Activated naive CD4-positive, alpha-beta T cell (primary cell): Measurements from ENCODE around the gene TFB2M.

Experiments
- DNase-seq, 4 experiments: peaks; one replicate each; lab custom pipeline; 2025; lab: John Stamatoyannopoulos, UW

The TFB2M gene

GRCh38 chr1:246552110-246552509 lies 14.0 kb downstream of the TFB2M start:
- no peak for DNase-seq

DNA sequence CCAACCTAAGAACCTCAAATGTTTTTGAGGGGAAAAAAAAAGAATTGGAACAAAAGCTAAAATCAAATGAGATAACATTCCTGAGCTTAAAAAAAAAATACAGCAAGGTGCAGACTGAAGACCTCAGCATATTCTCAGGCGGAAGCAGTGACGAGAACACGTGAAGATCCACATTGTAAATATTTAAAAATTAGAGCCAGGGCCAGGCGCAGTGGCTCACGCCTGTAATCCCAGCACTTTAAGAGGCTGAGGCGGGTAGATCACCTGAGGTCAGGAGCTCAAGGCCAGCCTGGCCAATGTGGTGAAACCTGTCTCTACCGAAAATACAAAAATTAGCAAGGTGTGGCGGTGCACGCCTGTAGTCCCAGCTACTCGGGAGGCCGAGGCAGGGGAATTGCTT lies 15.7 kb downstream of the TFB2M start:
- DNase-seq, result no peak

- no peak for DNase-seq
Observed at GRCh38 chr1:246549665-246550064, 16.4 kb downstream of the TFB2M start.

DNA sequence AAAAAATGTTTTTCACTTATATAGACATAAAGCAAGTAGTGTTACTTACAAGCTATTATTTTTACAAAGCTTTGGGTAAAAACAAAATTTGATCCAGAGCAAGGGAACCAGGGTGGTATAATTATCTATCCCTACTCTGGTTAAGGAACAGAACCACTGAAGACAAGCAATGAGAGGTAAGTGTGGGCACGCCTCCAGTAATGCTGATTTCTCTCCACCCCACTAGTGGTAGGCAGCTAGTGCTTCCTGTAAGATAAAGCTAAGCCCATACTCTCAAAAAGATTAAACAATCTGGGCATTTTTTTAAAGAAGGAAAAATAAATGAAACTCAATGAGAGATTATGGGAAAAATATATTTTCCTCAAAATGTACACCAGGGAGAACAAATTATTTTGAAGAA lies 22.1 kb downstream of the TFB2M start:
- no peak for DNase-seq

DNA sequence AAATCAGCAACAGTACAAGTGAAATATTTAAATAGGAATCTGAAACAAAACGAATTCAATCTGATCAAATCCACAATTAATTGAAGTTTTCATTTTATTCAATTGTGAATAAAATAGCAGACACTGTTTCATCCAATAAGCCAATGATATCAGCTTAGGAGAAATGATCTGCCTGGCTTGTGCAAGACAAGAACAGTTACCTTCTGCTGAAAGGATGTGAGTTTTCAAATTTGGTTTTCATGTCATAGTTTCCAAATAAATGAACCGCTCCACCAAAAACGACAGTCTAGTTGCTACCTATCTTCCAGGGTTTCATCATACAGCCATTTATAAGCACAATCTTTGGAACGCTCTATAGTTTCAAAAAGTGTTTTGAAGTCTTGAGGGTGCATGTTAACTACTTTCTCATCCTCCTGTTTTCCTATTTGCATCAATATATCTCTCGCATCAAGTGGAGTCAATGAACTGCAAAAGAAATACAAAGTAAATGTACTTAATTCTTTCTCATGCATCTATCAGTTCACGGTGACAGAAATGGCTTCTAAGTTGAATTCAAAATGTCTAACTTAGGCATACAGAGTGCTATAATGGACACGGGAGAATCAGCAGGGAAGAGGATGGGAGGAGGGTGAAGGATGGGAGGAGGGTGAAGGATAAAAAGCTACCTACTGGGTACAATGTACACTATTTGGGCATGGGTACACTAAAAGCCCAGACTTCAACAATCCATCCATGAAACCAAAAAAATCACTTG lies 25.1 kb downstream of the TFB2M start:
- DNase-seq, result no peak

DNA sequence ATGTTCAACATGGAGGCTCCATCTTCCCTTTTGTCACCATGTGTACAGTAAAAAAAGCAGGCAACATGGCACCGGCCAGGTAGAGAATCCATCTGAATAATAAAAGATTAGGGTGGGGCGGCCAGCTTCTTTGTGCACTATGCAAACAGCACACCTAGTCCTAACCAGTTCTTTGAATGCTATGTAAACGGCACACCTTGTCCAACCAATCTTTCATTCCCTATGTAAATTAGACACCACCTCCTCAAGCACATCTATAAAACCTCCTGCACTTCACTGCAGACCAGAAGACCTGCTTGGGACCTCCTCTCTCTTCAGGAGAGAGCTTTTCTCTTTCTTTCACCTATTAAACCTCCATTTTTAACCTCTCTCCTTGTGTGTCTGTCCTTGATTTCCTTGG lies 28.2 kb downstream of the TFB2M start:
- no peak for DNase-seq

DNA sequence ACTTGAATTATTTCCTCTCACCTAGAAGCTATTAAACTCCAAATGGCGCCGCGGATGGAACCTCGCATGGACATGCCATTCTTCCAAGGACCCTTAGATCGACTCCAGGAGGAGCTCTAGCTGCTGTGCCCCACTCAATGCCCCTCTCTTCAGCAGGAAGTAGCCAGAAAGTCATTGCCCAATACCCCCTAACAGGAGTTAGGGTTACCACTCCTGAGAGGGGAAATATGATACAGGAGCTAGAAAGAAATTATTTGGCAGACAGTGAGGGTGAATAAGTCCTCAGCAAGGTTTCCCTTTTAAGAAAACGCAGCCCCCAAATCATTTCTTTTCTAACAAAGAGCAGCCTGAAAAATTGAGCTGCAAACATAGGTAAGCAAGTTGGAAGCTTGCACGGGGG lies 28.6 kb downstream of the TFB2M start:
- no peak for DNase-seq

DNA sequence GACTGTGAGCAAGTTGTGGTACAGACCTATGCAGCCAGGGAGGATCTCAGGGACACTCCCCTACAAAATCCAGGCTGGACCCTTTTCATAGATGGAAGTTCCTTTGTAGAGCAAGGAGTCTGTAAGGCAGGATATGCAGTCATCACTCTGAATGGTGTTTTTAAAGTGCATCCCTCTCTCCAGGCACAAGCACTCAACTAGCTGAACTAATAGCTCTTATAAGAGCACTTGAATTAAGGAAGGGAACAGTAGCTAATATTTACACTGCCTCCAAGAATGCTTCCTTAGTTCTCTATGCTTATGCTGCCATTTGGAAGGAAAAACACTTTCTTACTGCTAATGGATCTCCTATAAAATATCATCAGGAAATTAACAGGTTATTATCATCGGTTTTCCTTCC lies 31.9 kb downstream of the TFB2M start:
- DNase-seq, result no peak

- DNase-seq, result no peak
Observed at GRCh38 chr1:246533371-246533905, 32.6 kb downstream of the TFB2M start.

- DNase-seq, result no peak
Observed at GRCh38 chr1:246532519-246532918, 33.5 kb downstream of the TFB2M start.

- no peak for DNase-seq
Observed at GRCh38 chr1:246530482-246530881, 35.6 kb downstream of the TFB2M start.

- DNase-seq, result no peak
Observed at GRCh38 chr1:246528933-246529731, 36.9 kb downstream of the TFB2M start.

DNA sequence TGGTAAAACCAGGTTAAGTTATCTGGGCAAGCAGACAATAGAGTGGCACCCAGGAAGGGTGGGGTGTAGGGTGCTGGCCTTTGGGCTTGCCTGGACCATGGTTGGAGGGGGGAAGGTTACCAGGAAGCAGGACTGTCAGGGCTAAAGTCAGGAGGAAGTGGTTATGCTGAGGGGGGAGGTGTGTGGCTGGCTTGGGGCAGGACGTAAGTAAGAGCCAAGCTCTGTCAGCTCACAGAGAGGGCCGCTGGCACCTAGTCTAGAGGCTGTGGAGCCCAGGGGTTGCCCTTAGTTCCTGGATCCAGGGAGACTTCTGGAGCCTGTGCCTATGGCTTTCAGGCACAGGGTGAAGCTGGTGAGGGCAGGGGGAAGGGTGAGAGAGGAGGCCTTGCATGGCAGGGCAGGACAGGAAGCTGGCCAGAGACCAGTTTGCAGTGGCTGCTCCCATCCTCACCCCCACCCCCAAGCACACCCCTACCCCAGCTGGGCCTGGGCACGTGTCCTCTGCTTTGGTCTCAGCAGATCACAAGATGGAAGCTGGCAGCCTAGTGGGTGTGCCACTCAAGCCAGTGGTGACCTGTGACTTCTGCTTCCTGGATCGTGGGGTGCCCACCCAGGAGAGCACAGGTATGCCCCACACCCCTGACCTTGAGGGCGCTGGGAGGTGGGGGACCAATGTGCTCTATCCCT lies 38.5 kb downstream of the TFB2M start:
- no peak for DNase-seq

GRCh38 chr1:246526915-246527314 lies 39.1 kb downstream of the TFB2M start:
- no peak for DNase-seq

GRCh38 chr1:246526380-246526779 lies 39.7 kb downstream of the TFB2M start:
- DNase-seq, result no peak

DNA sequence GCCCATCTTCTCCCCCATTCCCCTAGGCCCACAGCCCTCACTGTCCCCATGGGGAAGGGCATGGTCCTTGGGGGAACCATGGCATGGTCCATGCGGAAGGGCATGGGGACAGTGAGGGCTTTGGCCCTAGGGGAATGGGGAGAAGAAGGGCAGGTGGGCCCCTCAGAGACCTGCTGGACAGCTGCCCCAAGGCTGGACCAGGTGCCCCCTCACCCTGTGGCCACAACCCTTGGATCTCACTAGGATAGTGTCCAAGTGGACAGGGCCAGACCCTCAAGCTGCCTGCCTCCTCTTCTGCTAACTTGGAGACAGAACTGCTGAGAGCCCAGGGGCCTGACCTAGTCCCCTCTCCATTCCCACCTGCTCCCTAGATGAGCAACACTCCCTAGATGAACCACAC lies 46.5 kb downstream of the TFB2M start:
- DNase-seq, result no peak

- DNase-seq, result no peak
Observed at GRCh38 chr1:246518456-246519205, 47.4 kb downstream of the TFB2M start.

- no peak for DNase-seq
Observed at GRCh38 chr1:246517391-246517790, 48.7 kb downstream of the TFB2M start.

- no peak for DNase-seq
Observed at GRCh38 chr1:246516126-246516525, 49.9 kb downstream of the TFB2M start.

DNA sequence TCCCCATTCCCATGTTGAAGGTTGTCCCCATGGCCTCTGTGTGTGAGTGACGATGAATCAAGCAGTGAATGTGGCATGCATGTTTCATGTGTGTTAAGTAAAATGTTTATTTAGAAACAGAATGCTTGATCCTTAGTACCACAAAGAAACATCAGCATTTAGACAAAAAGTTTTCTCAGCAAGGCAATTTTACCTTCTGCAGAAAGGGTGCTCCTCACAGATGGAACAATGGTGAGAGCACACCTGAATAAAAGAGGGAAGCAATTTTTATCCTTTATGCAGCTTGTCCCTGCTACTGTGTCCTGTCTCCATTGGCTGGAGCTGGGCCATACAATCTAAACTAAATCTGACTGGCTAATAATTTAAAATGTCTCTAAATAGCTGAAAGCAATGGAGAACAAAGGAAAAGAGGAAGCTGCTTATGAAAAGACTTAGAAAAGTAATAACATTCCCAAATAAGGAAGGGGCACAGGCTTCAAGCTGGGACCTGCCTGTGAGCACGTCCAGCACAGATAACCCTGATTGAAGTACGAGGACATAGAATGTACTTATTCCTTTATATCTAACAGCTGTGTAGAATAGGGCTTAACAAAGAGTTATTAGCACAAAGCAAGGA lies 50.6 kb downstream of the TFB2M start:
- DNase-seq, result no peak

DNA sequence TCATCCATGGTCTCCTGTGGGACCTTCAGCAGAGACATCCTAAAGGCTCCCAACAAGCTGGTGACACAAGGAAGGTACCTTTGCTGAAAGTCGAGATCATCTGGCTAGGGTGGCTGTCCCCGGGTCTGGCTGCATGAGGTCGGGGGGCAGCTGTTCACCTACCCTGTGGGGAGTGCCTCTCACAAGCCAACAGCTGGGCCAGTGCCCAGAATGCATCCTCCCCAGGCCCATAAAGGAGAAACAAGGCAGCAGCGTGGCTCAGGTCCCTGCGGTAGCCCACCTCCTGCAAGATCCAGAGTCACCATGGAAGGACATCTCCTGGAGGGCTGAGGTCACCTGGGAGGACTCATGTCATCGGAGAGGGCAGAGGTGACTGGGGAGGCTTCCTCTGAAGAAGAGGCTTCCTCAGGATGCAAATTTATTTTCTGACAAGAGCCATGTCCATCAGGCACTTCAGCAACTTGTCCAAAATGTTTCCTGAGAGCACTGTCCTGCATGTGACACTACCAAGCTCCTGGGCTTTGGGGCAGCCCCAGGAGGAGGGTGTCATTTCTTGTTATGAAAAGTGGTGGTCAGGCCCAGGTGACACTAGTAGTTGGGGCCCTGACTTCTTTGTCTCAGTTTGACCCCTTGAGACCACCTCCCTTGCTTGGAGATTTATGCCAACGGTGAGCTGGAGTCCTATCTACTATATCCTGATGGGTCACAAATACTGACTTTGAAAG lies 52.3 kb downstream of the TFB2M start:
- no peak for DNase-seq
